GM19099 (cell line): ENCODE results near the gene EGFL7.

Source experiments
- POLR2A ChIP-seq: IDR thresholded peaks from 3 replicates; pipeline ENCODE4 v1.6.1; 2011; ENCODE audit warnings: low read depth; ENCODE audit not compliant: insufficient read length; ENCODE audit errors: extremely low read depth

EGFL7 gene

GRCh38 chr9:136718345-136719194, 55.9 kb downstream of the EGFL7 start:
- TF ChIP-seq POLR2A: no peak

GRCh38 chr9:136719195-136719880, 56.6 kb downstream of the EGFL7 start:
- TF ChIP-seq POLR2A: no peak

- TF ChIP-seq POLR2A: no peak
These were observed 57.7 kb downstream of the EGFL7 start for GRCh38 chr9:136720251-136720897.

GRCh38 chr9:136720898-136721338, 58.2 kb downstream of the EGFL7 start:
- TF ChIP-seq POLR2A: no peak

GRCh38 chr9:136721339-136722092, 58.8 kb downstream of the EGFL7 start:
- TF ChIP-seq POLR2A: peak; percentile 6
